Sciatic nerve (tissue), 2 donors: Measurements from ENCODE around the gene MPHOSPH9. TPM values are rescaled to one million over a fixed set of nuclear protein-coding genes. Genes with fewer than 3 reads are reported as not detected.
A peak's percentile ranks its signal among the peaks of the same experiment; 100 is the strongest.

ENCODE experiments used
- ATAC-seq: fragments of 200-7000 bp; cut with Tn5 transposase; one replicate; pipeline ENCODE4 v1.9.1; 2020; ENCODE audit warnings: mild to moderate bottlenecking, moderate library complexity
- DNase-seq: peaks from one replicate; pipeline ENCODE4 v3.0.0-alpha.2; 2020; ENCODE audit warnings: low spot score
- intact Hi-C: fragments of 100-400 bp; cut with DNase I; formaldehyde crosslinking; loops from one replicate; pipeline ENCODE4 v1.14.2; 2022
- total RNA-seq: library from RNA; stranded (reverse); fragmentation: NEBNext Ultra II Directional; extraction: Animal tissue kit (Norgen Biotek cat#: 25700); gene quantifications from one replicate; pipeline ENCODE4 v1.2.1, GENCODE V29; 2021
- donor health status: DM: no; HTN: no; CAD: no.
- donor health status: DM: no; HTN: no; CAD: no.

The MPHOSPH9 gene
- total RNA-seq, 1 donor from 2014 or later = 22.9 TPM

DNA sequence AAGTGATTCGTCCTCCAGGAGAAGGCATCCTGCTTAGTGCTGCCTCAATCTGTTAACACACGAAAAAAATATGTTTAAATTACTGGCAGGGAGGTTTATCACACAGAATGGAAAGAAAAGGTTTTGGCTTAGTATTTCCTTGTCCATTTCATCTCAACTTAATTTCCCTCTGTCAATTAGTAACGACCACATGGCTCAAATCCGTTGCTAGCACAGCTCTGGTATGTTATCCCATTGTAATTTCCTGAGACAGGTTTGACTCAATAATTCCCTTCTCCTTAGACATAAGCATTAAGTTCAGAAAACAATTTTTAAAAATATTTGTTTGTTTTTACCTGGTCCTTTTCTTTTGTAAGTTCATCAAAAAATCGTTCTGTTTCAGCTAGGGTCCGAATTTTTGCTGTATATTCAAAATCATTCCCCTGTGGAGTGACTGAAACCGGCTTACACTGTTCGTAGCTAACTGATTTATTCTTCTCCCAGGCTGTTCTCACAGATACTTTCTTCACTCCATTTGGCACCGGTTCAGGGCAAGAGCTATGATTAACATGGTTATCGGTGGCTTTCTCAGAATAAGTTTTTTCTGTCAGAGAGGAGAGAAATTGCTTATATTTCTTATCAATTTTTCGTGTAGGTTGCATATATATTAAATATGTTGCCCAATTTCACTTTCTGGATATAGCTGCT is 72.0 kb downstream of the MPHOSPH9 start:
- ATAC-seq (no peak), DNase-seq (no peak)
- intact Hi-C loops = no loop called here

DNA sequence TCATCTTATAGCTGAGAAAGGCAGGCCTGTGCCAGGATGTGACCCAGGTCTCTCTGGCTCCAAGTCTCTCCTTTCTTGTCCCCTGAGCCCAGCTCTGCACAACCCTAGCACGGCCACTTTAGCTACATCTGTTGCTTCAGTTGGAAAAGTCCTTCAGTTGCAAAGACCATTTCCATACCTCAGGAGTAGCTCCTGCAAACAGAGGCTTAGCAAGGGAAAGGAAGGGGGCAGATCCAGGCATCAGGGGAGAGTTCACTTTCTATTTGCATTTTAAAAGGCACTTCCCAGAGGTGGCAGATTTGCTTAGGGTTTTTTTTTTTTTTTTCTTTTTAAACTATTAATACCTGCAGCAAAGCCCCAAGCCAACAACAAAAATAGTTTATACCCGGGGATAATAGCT is 79.0 kb downstream of the MPHOSPH9 start:
- ATAC-seq (no peak), DNase-seq (no peak)
- intact Hi-C loops = no loop called here

DNA sequence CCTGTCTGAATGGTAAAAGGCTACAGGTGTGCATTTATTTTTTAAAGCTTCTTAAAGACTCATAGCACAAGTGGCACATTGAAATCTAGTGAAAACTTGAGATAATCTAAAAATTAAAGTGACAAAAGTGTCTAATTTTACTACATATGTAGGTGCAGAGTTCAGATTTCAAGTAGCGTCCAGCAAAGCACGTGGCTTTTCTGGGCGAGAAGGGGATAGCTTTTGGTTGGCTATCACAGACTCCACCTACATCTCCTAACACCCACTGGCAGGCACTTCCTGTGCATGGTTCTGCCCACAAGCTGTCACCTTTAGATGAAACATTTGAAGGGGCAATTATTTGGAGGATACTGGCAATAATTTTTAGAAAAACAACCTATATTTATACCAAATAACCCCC is 80.1 kb downstream of the MPHOSPH9 start:
- ATAC-seq (no peak), DNase-seq (no peak)
- intact Hi-C loops = no loop called here

GRCh38 chr12:123151457-123152454 is 81.2 kb downstream of the MPHOSPH9 start:
- intact Hi-C loops = no loop called here
- DNase-seq (no peak), ATAC-seq (no peak)

DNA sequence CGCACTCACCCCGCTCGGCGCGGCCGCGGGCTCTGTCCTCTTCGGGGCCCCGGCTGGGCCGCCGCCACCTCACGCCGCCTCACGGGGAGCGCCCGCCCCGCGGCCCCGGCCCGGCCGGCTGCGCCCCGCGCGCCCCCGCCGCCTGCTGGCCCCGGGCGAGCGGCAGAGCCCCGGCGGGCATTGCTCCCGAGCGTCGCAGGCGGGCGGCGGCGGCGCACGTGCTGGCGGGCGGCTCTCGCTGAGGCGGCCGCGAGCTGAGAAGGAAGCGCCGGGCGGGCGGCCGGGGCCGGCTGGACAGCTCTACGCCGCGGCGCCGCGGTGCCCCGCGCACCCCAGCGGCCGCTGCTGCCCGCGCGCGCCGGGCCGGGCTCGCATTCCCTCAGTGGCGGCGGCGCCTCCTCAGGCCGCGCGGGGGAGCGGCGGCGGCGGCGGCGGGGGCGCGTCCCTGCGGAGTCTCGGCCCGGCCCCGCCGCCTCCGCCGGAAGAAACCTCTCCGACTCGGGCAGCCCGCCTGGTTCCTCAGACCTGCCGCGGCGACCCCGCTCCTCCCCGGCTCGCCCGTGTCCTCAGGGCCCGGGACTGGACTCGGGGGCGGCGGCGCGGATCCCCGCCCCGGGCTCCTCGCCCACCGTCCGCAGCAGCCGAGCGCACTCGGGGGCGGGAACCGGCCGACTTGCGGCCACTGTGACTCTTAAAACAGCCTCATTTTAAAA is 82.0 kb downstream of the MPHOSPH9 start, which contains the start of gene PITPNM2:
Gene PITPNM2, minus strand, starts transcription at position 347 of the 713 bp plus-strand sequence. CDS start 116,500 bp downstream, outside the sequence.
- intact Hi-C loops = no loop called here
- DNase-seq (peak; percentile 70), ATAC-seq (peak; percentile 76)

- DNase-seq = peak; percentile 78
- intact Hi-C loops = no loop called here
- peak; percentile 56 for ATAC-seq
Observed at GRCh38 chr12:123150275-123150743, 82.6 kb downstream of the MPHOSPH9 start.

DNA sequence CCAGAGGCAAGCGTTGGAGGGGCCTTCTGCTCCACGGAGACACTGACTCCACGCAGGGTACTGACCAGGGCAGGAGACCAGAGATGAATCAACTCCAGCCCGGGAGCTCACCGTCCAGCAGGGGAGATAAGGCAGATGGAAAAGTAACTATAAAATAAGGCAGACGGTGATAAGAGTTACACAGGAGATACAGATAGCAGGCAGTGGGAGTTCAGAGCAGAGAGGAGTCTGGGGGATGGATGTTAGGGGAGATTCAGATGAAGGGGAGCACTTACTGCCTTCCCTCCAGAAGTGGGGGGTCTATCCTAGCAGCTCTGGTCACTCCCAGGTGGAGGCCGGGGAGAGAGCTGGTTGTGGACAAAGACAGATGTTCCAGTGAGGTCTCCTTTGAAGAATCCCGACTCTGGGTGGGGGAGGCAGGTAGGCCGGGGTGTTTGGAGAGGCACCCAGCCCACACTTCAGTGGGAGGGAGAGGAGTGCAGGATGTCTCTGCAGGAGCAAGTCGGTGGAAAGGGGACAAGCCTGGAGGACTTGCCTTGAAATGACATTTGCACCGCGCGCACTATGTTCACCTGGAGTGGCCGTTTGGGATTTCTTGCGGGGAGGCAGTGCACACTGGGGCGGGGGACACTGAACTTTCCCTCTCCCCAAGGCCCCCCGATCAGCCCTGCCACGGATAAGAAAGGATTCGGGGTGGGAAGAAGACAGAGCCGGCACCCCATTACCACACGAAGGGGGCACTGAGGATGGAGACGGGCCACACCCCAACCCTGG is 83.3 kb downstream of the MPHOSPH9 start:
- intact Hi-C loops = loop anchor here (10.0 kb wide), 1 partner anchor 165 kb away; the partner anchor contains the start of gene ARL6IP4
- ATAC-seq (peak; percentile 41), DNase-seq (no peak)

- intact Hi-C loops = loop anchor here (10.0 kb wide), 1 partner anchor 164 kb away; the partner anchor contains the start of gene ARL6IP4
- ATAC-seq = peak; percentile 58
Observed at GRCh38 chr12:123149088-123149487, 83.9 kb downstream of the MPHOSPH9 start.

GRCh38 chr12:123148655-123149054 is 84.3 kb downstream of the MPHOSPH9 start:
- ATAC-seq (no peak), DNase-seq (no peak)
- intact Hi-C loops = loop anchor here (10.0 kb wide), 1 partner anchor 164 kb away; the partner anchor contains the start of gene ARL6IP4

More at GRCh38 chr12:123149088-123149487, 83.9 kb downstream of the MPHOSPH9 start:
- DNase-seq = no peak

DNA sequence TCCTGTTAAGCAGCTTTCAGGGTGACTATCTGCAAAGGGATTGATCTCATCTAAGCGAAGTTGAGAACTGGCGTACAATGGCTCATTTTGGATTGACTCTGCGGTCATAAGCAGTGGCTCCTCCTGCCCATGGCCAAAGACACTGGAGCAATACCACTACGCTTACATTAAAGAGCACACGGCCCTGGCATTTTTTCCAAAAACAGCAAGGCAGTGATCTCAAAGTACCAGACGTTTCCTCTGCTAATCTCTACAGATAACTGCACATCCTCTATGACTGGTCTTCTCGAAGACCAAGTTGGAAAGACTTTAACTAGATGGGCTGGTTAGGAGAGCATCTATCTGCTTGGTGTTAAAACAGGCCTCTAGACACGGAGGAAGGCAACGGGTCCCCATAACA is 84.7 kb downstream of the MPHOSPH9 start:
- intact Hi-C loops = loop anchor here (10.0 kb wide), 1 partner anchor 163 kb away; the partner anchor contains the start of gene ARL6IP4
- no peak for ATAC-seq
- DNase-seq = no peak

- intact Hi-C loops = loop anchor here (10.0 kb wide), 1 partner anchor 160 kb away; the partner anchor contains the start of gene ARL6IP4
- ATAC-seq (no peak), DNase-seq (no peak)
Observed at GRCh38 chr12:123145211-123145610, 87.7 kb downstream of the MPHOSPH9 start.

GRCh38 chr12:123143736-123144461 is 89.0 kb downstream of the MPHOSPH9 start:
- no peak for DNase-seq
- intact Hi-C loops = loop anchor here (10.0 kb wide), 1 partner anchor 159 kb away; the partner anchor contains the start of gene ARL6IP4
- ATAC-seq = no peak

- intact Hi-C loops = loop anchor here (10.0 kb wide), 1 partner anchor 158 kb away; the partner anchor contains the start of gene ARL6IP4
- peak; percentile 36 for ATAC-seq
- no peak for DNase-seq
Observed at GRCh38 chr12:123142921-123143735, 89.8 kb downstream of the MPHOSPH9 start.

DNA sequence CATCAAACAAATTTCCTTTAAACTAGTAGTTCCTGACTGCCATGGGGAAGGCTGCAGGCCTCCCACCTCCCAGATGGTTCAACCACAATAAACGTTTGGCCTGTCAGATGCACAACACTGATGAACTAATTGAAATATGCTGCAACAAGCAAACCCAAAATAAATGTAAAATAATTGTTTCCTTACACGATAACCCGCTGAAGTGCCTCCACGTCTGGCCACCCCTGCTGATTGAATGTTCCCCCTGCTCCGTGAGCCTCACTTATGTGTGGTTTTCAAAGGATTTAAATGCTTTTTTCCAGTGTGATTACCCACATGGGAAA is 90.5 kb downstream of the MPHOSPH9 start:
- intact Hi-C loops = loop anchor here (10.0 kb wide), 1 partner anchor 158 kb away; the partner anchor contains the start of gene ARL6IP4
- DNase-seq (no peak), ATAC-seq (peak; percentile 29)

GRCh38 chr12:123141615-123142517 is 91.1 kb downstream of the MPHOSPH9 start:
- intact Hi-C loops = loop anchor here (10.0 kb wide), 1 partner anchor 157 kb away; the partner anchor contains the start of gene ARL6IP4
- ATAC-seq (peak; percentile 83), DNase-seq (peak; percentile 69)
